Stomach (tissue), 4 donors: Measurements from ENCODE around the gene UGT1A5.

Source experiments
- CTCF ChIP-seq, 7 experiments: fragments of 450-650 bp in 4 of 7; fragments of 200-600 bp in 3 of 7; sonication (generic) in 3 of 7; IDR thresholded peaks; one replicate each; pipeline ENCODE4 v1.5.1; 2016 to 2019; ENCODE audit warnings: antibody characterized with exemption in 7 of 7, control low read depth in 2 of 7, mild to moderate bottlenecking in 1 of 7
- POLR2A ChIP-seq, 4 donors: fragments of 450-650 bp; IDR thresholded peaks; one replicate each; pipeline ENCODE4 v1.6.1; 2016; ENCODE audit warnings: antibody characterized with exemption in 4 of 4, control low read depth in 2 of 4, mild to moderate bottlenecking in 1 of 4, moderate library complexity in 1 of 4

GRCh38 chr2:233705911-233706506 is 6.7 kb upstream of the UGT1A5 start:
- TF ChIP-seq CTCF (IDR thresholded peaks at IDR 0.05) = no peak
- TF ChIP-seq POLR2A (IDR thresholded peaks at IDR 0.05) = no peak
